Heart right ventricle (tissue), 16 donors: Measurements from ENCODE around the gene EYS. TPM values are rescaled to one million over a fixed set of nuclear protein-coding genes. Genes with fewer than 3 reads are reported as not detected.

Source experiments
- ATAC-seq, 8 donors: fragments of 200-7000 bp; cut with Tn5 transposase; one replicate each; pipeline ENCODE4 v1.9.1; 2020; ENCODE audit warnings: mild to moderate bottlenecking in 8 of 8, moderate library complexity in 8 of 8, moderate number of reproducible peaks in 1 of 8
- DNase-seq, 2 donors: peaks; one replicate each; pipeline ENCODE4 v3.0.0-alpha.2; 2020
- H3K27ac ChIP-seq, 10 donors: fragments of 200-600 bp; sonication (generic) in 2 of 10; one replicate each; pipeline versions ENCODE4 v1.5.0 to v1.8.0; 2020 to 2022; ENCODE audit warnings: mild to moderate bottlenecking in 3 of 10
- H3K27me3 ChIP-seq, 7 donors: fragments of 200-600 bp; one replicate each; pipeline ENCODE4 v1.8.0; 2021 to 2022; ENCODE audit warnings: mild to moderate bottlenecking in 2 of 7
- H3K36me3 ChIP-seq, 9 donors: fragments of 200-600 bp; sonication (generic) in 1 of 9; one replicate each; pipeline versions ENCODE4 v1.5.0 to v1.8.0; 2020 to 2022; ENCODE audit warnings: mild to moderate bottlenecking in 2 of 9
- H3K4me1 ChIP-seq, 9 donors: fragments of 200-600 bp; sonication (generic) in 1 of 9; one replicate each; pipeline versions ENCODE4 v1.5.0 to v1.8.0; 2020 to 2022; ENCODE audit warnings: mild to moderate bottlenecking in 4 of 9
- H3K4me3 ChIP-seq, 10 donors: fragments of 200-600 bp; sonication (generic) in 2 of 10; one replicate each; pipeline versions ENCODE4 v1.5.0 to v1.8.0; 2020 to 2022; ENCODE audit warnings: mild to moderate bottlenecking in 7 of 10, moderate library complexity in 2 of 10
- H3K9me3 ChIP-seq, 11 donors: fragments of 200-600 bp in 10 of 11; sonication (generic) in 2 of 11; one replicate each; pipeline versions ENCODE4 v1.5.0 to v1.8.0; 2013 to 2022; ENCODE audit warnings: mild to moderate bottlenecking in 2 of 11, control low read depth in 1 of 11, moderate library complexity in 1 of 11
- CTCF ChIP-seq, 9 donors: fragments of 200-600 bp; sonication (generic) in 2 of 9; IDR thresholded peaks; one replicate each; pipeline versions ENCODE4 v1.5.0 to v1.8.0; 2021 to 2022; ENCODE audit warnings: antibody characterized with exemption in 9 of 9, mild to moderate bottlenecking in 5 of 9, moderate library complexity in 1 of 9
- whole genome bisulfite sequencing, 2 donors: extraction: QIAGEN DNeasy Blood & Tissue Kit; methylation state at CpG; one replicate each; pipeline ENCODE4 v1.1.7; 2013; ENCODE audit warnings: inconsistent platforms in 1 of 2; 5-methylcytosine and 5-hydroxymethylcytosine counted together
- intact Hi-C, 10 donors: fragments of 100-400 bp; cut with DNase I; formaldehyde crosslinking; loops; one replicate each; pipeline versions ENCODE4 v1.11.1 to v1.14.2; 2022
- polyA plus RNA-seq, 2 donors: library from polyadenylated mRNA; stranded (reverse); fragments of 200-250 nt; gene quantifications; one replicate each; pipeline ENCODE4 v1.2.3, GENCODE V29; 2013
- total RNA-seq, 10 donors: library from RNA; stranded (reverse); fragmentation: NEBNext Ultra II Directional in 3 of 10; extraction: Animal tissue kit (Norgen Biotek cat#: 25700) in 3 of 10; gene quantifications; one replicate each; pipeline versions ENCODE4 v1.2.1 to v1.2.4, GENCODE V29; 2021 to 2023
- donor health status: Arrhythmogenic right ventricular cardiomyopathy.
- donor health status: ischemic (EF 13 %, LVEDD 7.1; RV severe dilation, severe dysfunction).
- donor health status: healthy with polysubstance abuse.
- donor health status: DM: no; HTN: yes; CAD: no.
- donor health status: DM: no; HTN: no; CAD: no.
- donor health status: ischemic (EF 25% LVEDD 6.9; RV normal size, moderate dysfunction).
- donor health status: ischemic (EF 25% LVEDD 5.7; RV mildly dilated, moderate dysfunction).
- donor health status: healthy.
- donor health status: DM: yes; HTN: yes; CAD: no.
- donor health status: Ischemic cardiomyopathy.
- donor health status: ischemic (EF 35%, LVEDD 5.7; RV mildly dilated, moderate dysfunction).
- donor health status: nonischemic (EF 11% LVEDD 7.7; RV severe dilation, severe dysfunction).
- donor health status: DM: yes; HTN: yes; CAD: no.
- donor health status: PGD.
- donor health status: ischemic (EF 29% LVEDD 5.4; RV normal size, mild dysfunction).
- donor health status: nonischemic (EF 23%, LVEDD 6.1; RV moderate dilation, normal function).

Gene EYS
- total and polyA plus RNA-seq, 12 donors: 0.02 to 0.40 (median 0.18) TPM; not detected in 8

- WGBS, 2 donors: 60 to 63% methylated on average over 1 of the region's 1 CpG
- no peak for TF ChIP-seq CTCF (IDR thresholded peaks at IDR 0.05)
- H3K27ac ChIP-seq: no peak overlapping the region
- H3K4me3 ChIP-seq: no peak overlapping the region
- ATAC-seq (no peak), DNase-seq (no peak)
- H3K4me1 ChIP-seq: no peaks in the 10 kb centered on the region
- intact Hi-C loops: no loop called here
- no peaks in the 10 kb centered on the region for H3K36me3 ChIP-seq
- H3K9me3 ChIP-seq: peaks cover 0 to 32% (median 10%) of the 10 kb centered on the region in 11 donors
- H3K27me3 ChIP-seq: no peaks in the 10 kb centered on the region
Measured at GRCh38 chr6:64445038-64445437, 1262.0 kb downstream of the EYS start.

GRCh38 chr6:64439274-64439673 lies 1267.8 kb downstream of the EYS start:
- Histone ChIP-seq H3K36me3 (no peaks in the 10 kb centered on the region), H3K4me3 (no peak overlapping the region), H3K27me3 (no peaks in the 10 kb centered on the region), H3K27ac (no peak overlapping the region), H3K4me1 (no peaks in the 10 kb centered on the region), H3K9me3 (peaks cover 0 to 29% (median 10%) of the 10 kb centered on the region in 11 donors)
- ATAC-seq: no peak
- DNase-seq: no peak
- intact Hi-C loops: no loop called here
- WGBS, 2 donors: 56 to 69% methylated on average over 2 of the region's 2 CpGs
- no peak for TF ChIP-seq CTCF (IDR thresholded peaks at IDR 0.05)

- no peak for ATAC-seq
- Histone ChIP-seq H3K36me3 (no peaks in the 10 kb centered on the region), H3K4me1 (no peaks in the 10 kb centered on the region), H3K27me3 (no peaks in the 10 kb centered on the region), H3K9me3 (peaks cover 0 to 22% (median 10%) of the 10 kb centered on the region in 11 donors), H3K27ac (no peak overlapping the region), H3K4me3 (no peak overlapping the region)
- intact Hi-C loops: no loop called here
- 80 to 83% methylated on average over 2 of the region's 2 CpGs for WGBS, 2 donors
- no peak for TF ChIP-seq CTCF (IDR thresholded peaks at IDR 0.05)
- no peak for DNase-seq
Measured at GRCh38 chr6:64437996-64438395, 1269.0 kb downstream of the EYS start.

DNA sequence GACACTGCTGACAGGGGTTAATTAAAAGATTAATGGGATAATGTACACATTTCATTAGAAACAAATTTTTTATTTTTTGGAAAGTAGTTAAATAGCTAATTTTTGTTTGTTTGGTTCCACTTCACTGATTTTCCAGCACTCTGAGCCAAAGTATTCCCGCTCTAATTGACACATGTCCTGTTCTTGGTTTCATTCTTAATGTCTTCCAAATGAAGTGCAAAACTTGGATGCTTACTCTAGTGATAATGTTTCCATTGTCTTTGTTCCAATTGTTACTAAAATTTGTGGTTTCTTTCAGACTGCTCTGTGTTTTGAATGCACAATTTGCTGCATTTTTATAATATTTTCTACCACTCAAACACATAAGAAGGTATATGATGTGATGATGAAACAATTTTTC lies 1277.1 kb downstream of the EYS start:
- Histone ChIP-seq H3K27ac (no peak overlapping the region), H3K4me1 (no peaks in the 10 kb centered on the region), H3K36me3 (no peaks in the 10 kb centered on the region), H3K9me3 (no peaks in the 10 kb centered on the region), H3K27me3 (no peaks in the 10 kb centered on the region), H3K4me3 (no peak overlapping the region)
- no peak for TF ChIP-seq CTCF (IDR thresholded peaks at IDR 0.05)
- WGBS, 2 donors: 68 to 74% methylated on average over 1 of the region's 1 CpG
- intact Hi-C loops: no loop called here
- ATAC-seq: no peak
- DNase-seq: no peak
